Activated CD4-positive, CD25-positive, alpha-beta regulatory T cell (primary cell): ENCODE data around the gene PFAS.
A peak's percentile ranks its signal among the peaks of the same experiment; 100 is the strongest.

Source experiments
- DNase-seq, 4 experiments: peaks; one replicate each; lab custom pipeline; 2025; lab: John Stamatoyannopoulos, UW

The PFAS gene

GRCh38 chr17:8268550-8269298 lies 19.6 kb downstream of the PFAS start:
- DNase-seq: no peak

- DNase-seq: no peak
Measured at GRCh38 chr17:8272421-8272820, 23.3 kb downstream of the PFAS start.

- DNase-seq: no peak
Measured at GRCh38 chr17:8273884-8274444, 24.9 kb downstream of the PFAS start.

- DNase-seq: no peak
Measured at GRCh38 chr17:8274816-8275215, 25.7 kb downstream of the PFAS start.

GRCh38 chr17:8275421-8276290 lies 26.6 kb downstream of the PFAS start:
- no peak for DNase-seq

GRCh38 chr17:8277317-8277716 lies 28.2 kb downstream of the PFAS start:
- no peak for DNase-seq

- DNase-seq: no peak
Measured at GRCh38 chr17:8282345-8282744, 33.3 kb downstream of the PFAS start.

- no peak for DNase-seq
Measured at GRCh38 chr17:8283356-8283755, 34.3 kb downstream of the PFAS start.

GRCh38 chr17:8284126-8284525 lies 35.0 kb downstream of the PFAS start:
- DNase-seq: no peak

GRCh38 chr17:8285270-8286181 lies 36.4 kb downstream of the PFAS start:
- no peak for DNase-seq

- no peak for DNase-seq
Measured at GRCh38 chr17:8287651-8288335, 38.7 kb downstream of the PFAS start.

- peak; percentile 58 to 66 (median 64) for DNase-seq
Measured at GRCh38 chr17:8288336-8289102, 39.4 kb downstream of the PFAS start, which contains the start of gene RANGRF. Gene RANGRF (plus strand): TSS chr17:8288670. CDS start chr17:8288789, 119 bp downstream.

GRCh38 chr17:8289103-8289397 lies 40.0 kb downstream of the PFAS start:
- peak in 1 of 4 experiments; percentile 47 for DNase-seq

- no peak for DNase-seq
Measured at GRCh38 chr17:8290043-8290442, 41.0 kb downstream of the PFAS start.

GRCh38 chr17:8292639-8293395 lies 43.7 kb downstream of the PFAS start:
- DNase-seq: no peak

- no peak for DNase-seq
Measured at GRCh38 chr17:8294361-8294760, 45.3 kb downstream of the PFAS start.

GRCh38 chr17:8294814-8295316 lies 45.8 kb downstream of the PFAS start:
- no peak for DNase-seq

- no peak for DNase-seq
Measured at GRCh38 chr17:8300226-8300625, 51.1 kb downstream of the PFAS start.

GRCh38 chr17:8300627-8301242 lies 51.6 kb downstream of the PFAS start:
- DNase-seq: peak in 3 of 4 experiments; percentile 6 to 18 (median 12)
